GM18907 (cell line): Measurements from ENCODE around the gene MFSD6.
"Not testable (repeated sequence)": the region's sequence is repeated elsewhere in the genome, so short reads cannot be mapped to it uniquely, and the experiment has no call there.

Experiments used
- ATAC-seq: cut with Tn5 transposase; IDR thresholded peaks from one replicate; pipeline ENCODE4 v1.9.1; 2021; ENCODE audit warnings: mild to moderate bottlenecking, moderate library complexity; ENCODE audit not compliant: unreplicated experiment

The MFSD6 gene

GRCh38 chr2:190494600-190495227, 86.6 kb downstream of the MFSD6 start:
- not testable (repeated sequence) for ATAC-seq

- ATAC-seq: no peak
These were observed 89.3 kb downstream of the MFSD6 start for GRCh38 chr2:190497428-190497827.

- ATAC-seq: no peak
These were observed 91.1 kb downstream of the MFSD6 start for GRCh38 chr2:190499273-190499672.

DNA sequence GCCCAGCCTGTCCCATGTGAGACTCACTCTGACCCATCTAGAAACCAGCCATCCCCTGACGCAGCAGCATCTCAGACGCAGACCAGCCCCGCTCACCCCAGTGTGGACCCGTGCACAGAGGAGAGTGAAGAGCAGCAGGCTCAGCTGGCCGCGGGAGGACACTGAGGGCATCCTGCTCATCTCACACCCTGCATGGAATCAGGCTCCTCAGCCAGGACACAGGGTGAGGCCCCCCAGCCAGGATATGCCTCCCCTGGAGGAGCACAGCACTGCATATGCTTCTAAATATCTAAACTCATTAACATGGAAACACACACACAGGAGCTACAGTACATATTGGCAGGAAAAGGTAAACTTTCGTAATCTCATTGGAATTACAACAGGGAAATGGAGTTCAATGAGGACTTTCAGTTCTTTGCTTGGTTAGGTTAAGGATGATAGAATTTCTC, 91.9 kb downstream of the MFSD6 start:
- ATAC-seq: no peak

GRCh38 chr2:190501231-190501630, 93.1 kb downstream of the MFSD6 start:
- ATAC-seq: no peak

GRCh38 chr2:190501702-190502407, 93.7 kb downstream of the MFSD6 start:
- no peak for ATAC-seq

DNA sequence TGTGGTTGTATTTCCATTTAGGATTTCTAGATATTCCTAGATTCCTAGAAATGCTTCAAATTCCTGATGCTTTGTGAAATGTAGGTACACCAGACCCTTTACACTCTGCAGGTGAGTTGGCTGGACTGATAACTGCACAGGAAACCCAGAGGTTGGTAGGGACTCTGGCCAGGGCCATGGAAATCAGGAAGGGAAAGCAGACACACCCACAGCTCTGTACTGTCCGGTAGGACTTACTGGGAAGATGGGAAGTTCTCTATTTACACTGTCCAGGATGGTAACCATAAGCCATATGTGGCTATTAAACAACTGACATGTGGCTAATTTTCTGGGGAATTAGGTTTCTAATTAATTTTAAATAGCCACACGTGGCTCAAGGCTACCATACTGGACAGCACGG, 94.9 kb downstream of the MFSD6 start:
- ATAC-seq: no peak

DNA sequence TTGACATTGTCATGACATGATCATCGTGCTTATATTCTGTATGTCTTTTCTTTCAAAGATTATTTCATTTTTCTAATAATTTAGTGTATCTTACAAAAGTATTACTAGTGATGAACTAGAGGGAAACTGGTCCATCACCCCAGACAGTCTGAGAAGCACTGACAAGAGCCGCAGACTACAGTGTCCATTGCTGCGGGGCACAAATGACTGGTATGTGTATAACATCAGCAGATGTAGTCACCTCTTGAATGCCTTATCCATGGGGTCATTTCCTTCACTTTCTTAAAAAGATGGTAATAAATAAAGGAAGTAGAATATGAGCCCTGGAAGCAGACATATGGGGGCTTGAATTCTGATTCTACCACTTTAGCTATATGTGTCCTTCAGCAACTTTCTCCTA, 96.8 kb downstream of the MFSD6 start:
- no peak for ATAC-seq

DNA sequence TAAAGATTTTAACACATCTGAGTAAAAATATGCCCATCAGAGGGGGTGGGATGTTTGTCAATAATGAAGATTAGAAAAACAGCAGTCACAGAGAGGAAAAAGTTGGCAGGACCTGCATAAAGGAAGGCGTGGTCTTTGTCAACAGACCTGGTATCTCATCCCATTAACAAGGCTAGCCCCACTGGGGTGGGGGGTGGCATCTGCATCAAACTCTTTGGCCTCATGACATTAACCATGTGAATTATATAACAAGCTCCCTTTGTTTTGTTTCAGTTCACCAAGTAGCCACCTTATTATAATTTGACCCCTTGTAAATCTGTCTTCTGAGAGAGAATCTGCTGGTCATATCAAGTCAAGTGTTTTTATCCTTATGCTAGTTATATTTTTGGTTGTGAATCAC, 97.5 kb downstream of the MFSD6 start:
- ATAC-seq: no peak

DNA sequence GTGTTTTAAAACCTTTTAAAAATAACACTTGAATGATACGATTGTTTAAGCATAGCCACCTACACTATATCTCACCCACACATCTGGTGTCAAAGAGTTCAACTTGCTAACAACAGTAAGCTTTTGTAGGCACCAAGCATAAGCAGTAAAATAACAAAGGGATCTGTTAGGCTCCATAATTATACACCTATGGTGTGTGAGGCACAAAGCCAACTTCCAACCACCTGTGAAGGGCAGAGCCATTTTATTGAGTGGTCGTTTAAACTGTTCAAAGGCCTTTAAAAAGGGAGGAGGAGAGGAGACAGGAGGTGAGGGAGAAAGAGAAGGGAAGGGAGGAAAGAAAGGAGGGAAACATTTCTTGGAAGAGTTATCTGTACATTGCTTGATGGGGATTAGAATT, 98.5 kb downstream of the MFSD6 start:
- ATAC-seq: no peak

GRCh38 chr2:190507135-190507534, 99.0 kb downstream of the MFSD6 start:
- ATAC-seq: no peak

DNA sequence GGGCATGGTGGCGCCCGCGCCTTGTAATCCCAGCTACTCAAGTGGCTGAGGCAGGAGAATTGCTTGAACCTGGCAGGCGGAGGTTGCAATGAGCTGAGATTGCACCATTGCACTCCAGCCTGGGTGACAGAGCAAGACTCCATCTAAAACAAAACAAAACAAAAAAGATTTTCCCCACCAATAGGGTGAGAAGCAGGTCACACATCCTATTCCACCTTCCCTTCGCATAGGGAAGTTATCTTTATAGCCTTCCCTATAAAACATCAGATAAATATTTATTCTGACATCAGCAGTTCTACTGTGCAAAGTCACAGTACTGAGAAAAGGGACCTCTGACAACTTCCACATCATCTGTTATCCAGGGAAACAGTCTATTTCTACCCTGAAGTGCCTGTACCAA, 101.7 kb downstream of the MFSD6 start:
- not testable (repeated sequence) for ATAC-seq

DNA sequence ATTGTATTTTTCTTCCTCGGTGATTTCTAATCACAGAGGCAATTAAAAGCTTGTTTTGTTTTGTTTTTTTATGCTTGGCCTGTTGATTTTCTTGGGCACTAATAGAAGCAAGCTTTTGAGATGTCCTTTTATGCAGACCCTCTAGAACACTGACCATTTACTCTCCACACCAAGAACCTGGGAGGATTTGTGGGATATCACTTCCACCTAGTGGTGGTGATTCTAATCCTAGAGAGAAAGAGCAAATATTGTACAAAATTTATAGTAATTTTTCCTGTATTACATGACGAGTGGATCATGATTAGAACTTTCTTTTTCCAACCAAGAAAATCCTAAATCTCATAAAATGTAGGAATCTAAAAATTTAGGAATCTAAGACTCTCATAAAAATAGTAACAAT, 102.9 kb downstream of the MFSD6 start:
- ATAC-seq: no peak

DNA sequence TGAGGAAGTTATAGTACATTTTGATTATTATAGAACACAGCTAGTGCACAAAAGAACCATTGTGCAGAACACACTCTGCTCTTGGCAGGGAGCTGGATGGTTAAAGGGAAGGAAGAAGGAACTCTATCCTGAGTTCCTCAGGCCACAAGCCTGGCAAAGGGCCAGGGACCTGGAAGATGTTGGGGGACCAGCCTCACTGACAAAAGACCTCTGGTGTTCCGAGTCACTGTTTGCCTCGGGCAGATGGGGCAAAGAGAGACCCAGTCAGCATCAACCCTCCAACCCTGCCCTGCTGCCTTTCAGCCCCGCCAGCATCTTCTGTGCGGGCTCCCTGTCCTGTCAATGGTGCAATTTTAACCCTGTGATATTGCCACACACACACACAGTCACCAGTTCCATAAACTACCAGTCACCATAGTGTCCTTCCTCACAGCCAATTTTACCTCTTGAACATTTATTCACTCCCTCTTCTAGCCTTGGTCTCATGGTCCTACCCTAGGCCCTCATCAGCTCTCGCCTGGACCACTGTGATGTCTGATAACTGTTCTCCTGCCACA, 104.5 kb downstream of the MFSD6 start:
- ATAC-seq: no peak

- no peak for ATAC-seq
These were observed 105.7 kb downstream of the MFSD6 start for GRCh38 chr2:190513877-190514276.

GRCh38 chr2:190514676-190515075, 106.5 kb downstream of the MFSD6 start:
- ATAC-seq: no peak

- ATAC-seq: no peak
These were observed 107.5 kb downstream of the MFSD6 start for GRCh38 chr2:190515687-190516086.

DNA sequence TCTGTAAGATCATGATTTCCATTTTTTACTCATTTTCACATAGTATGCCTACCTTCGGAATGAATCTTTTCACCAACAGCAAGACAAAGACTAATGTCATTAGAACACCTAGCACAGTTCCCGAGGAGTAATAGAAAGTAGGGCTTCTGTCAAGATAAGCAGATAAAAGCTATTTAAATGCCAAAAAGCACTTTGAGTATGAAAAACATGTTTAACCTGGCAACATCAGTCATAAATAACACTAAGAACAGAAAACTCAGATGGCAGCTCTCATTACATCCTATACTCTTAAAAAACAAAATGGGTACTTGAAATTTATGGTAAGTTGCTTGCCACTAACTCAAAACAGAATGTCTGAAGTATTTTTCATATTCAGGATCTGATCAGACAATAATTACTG, 109.3 kb downstream of the MFSD6 start:
- ATAC-seq: no peak

- ATAC-seq: no peak
These were observed 112.0 kb downstream of the MFSD6 start for GRCh38 chr2:190519975-190520767.

DNA sequence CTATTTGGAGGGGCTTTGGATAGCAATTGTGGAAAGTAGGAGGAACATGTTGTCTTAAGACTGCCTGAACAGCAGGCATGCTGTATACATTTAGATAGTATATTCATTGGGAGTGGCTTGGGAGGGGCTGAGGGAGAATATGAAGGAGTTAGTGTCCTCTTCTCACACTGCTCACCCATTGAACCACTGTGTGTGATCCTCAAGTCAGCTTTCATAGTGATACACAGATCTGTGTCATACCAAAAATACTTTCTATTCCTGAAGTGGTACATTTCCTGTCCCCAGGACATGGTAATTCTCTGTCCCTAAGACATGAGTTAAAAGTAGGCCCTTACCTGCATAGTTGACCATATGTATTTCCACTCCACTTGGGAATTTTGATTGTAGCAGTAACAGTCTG, 116.8 kb downstream of the MFSD6 start:
- ATAC-seq: no peak

DNA sequence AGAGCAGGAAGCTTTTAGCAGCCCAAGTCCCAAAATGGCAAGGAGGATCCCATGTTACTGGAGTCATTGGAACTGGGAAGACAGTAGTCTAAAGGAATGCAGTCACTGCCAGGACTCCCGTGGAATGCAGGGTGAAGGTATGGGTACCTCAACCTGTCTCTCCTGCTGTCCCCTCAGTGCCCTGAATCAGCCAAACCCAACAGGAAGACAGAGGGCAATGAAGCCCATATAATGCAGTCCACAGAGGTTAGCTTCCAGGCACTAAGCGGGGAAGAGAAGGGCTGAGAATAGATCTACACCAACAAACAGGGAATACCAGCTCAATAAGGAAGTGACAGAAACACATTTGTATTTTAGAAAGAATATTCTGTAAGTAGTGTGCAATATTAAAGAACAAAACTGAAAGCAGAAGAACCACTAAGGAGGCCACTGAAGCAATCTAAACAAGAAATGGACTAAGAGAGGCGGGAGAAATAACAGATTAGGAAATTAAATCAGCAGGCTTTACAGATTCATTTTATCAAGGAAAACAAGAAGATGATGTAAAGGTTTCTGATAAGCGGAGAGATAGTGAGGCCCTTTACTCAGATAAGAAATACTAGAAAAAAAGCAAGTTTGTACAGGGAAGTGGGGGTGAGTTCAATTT, 118.1 kb downstream of the MFSD6 start:
- ATAC-seq: no peak
